K562 (cell line): ENCODE measurements around the gene FMC1.

ENCODE experiments used
- ARID4B ChIP-seq: sonication (generic); formaldehyde crosslinking; IDR thresholded peaks from 2 replicates; pipeline ENCODE4 v1.8.0; 2022; ENCODE audit warnings: mild to moderate bottlenecking, missing genetic modification reagents
- BHLHE40 ChIP-seq: IDR thresholded peaks from 2 replicates; pipeline ENCODE4 v1.6.1; 2011; ENCODE audit warnings: low read length, improper control_type of control experiment
- CEBPZ ChIP-seq: fragments of 150-350 bp; IDR thresholded peaks from 2 replicates; pipeline ENCODE4 v1.6.1; 2014; ENCODE audit warnings: low read depth, mild to moderate bottlenecking, low read length, borderline replicate concordance
- CTCF ChIP-seq, 3 experiments: IDR thresholded peaks in 2 of 3; conservative IDR thresholded peaks in 1 of 3; 2 replicates each; pipeline ENCODE4 v1.5.1; 2011 to 2012; ENCODE audit warnings: low read length in 3 of 3, mild to moderate bottlenecking in 3 of 3, control low read depth in 2 of 3, improper control_type of control experiment in 1 of 3, inconsistent platforms in 1 of 3, low read depth in 1 of 3, mixed read lengths in 1 of 3, moderate library complexity in 1 of 3; ENCODE audit not compliant: insufficient read depth in 2 of 3
- E2F4 ChIP-seq: sonication (generic); formaldehyde crosslinking; IDR thresholded peaks from 2 replicates; pipeline ENCODE4 v1.8.0; 2022; ENCODE audit warnings: mild to moderate bottlenecking, low read depth, missing genetic modification reagents
- FOSL1 ChIP-seq: fragments of 200-800 bp; sonication (Bioruptor generic); conservative IDR thresholded peaks from 2 replicates; pipeline ENCODE4 v1.6.1; 2016; ENCODE audit warnings: missing genetic modification characterization, missing compliant biosample characterization
- NRF1 ChIP-seq, 2 experiments: fragments of 450-650 bp; IDR thresholded peaks in 1 of 2; conservative IDR thresholded peaks in 1 of 2; 2 replicates each; pipeline ENCODE4 v1.6.1; 2014; ENCODE audit warnings: mild to moderate bottlenecking in 2 of 2
- PHF20 ChIP-seq: fragments of 450-650 bp; IDR thresholded peaks from 2 replicates; pipeline ENCODE4 v1.6.1; 2018; ENCODE audit not compliant: partially characterized antibody
- POLR2A ChIP-seq: fragments of 450-650 bp; conservative IDR thresholded peaks from 2 replicates; pipeline ENCODE4 v1.6.1; 2016
- POLR2AphosphoS5 ChIP-seq: IDR thresholded peaks from 2 replicates; pipeline ENCODE4 v1.6.1; 2011; ENCODE audit warnings: mild to moderate bottlenecking, low read depth, low read length, moderate library complexity; ENCODE audit not compliant: control insufficient read depth, insufficient read depth
- SP1 ChIP-seq: sonication (generic); formaldehyde crosslinking; IDR thresholded peaks from 2 replicates; pipeline ENCODE4 v1.8.1; 2022; ENCODE audit warnings: mild to moderate bottlenecking, missing genetic modification reagents
- TBL1XR1 ChIP-seq, 2 experiments: IDR thresholded peaks; 2 replicates each; pipeline ENCODE4 v1.6.1; 2012; ENCODE audit warnings: improper control_type of control experiment in 2 of 2, low read length in 2 of 2, mild to moderate bottlenecking in 1 of 2
- ZBTB43 ChIP-seq: sonication (generic); formaldehyde crosslinking; IDR thresholded peaks from 2 replicates; pipeline ENCODE4 v1.8.0; 2023; ENCODE audit warnings: mild to moderate bottlenecking, missing genetic modification reagents
- ZKSCAN8 ChIP-seq: fragments of 200-800 bp; sonication (Bioruptor generic); IDR thresholded peaks from 2 replicates; pipeline ENCODE4 v1.6.1; 2016; ENCODE audit warnings: missing genetic modification characterization, missing compliant biosample characterization

GRCh38 chr7:139340037-139340807 lies 915 bp upstream of the FMC1 start:
- peak; percentile 93 to 95 (median 93) for TF ChIP-seq CTCF (IDR thresholded peaks at IDR 0.05 in 2 of 3, conservative IDR thresholded peaks at IDR 0.05 in 1 of 3; ENCODE audit: insufficient read depth in 2 of 3, low read depth in 1 of 3, low read length in 3 of 3)
- TF ChIP-seq ZKSCAN8 (CRISPR knock-in tag): peak; percentile 52; the same call in 1 of the 2 replicates
- peak; percentile 97 for TF ChIP-seq PHF20
- TF ChIP-seq E2F4: peak; percentile 86; the same call in 1 of the 2 replicates
- TF ChIP-seq FOSL1 (tag): peak; percentile 72
- TF ChIP-seq BHLHE40: peak; percentile 95
- peak; percentile 100 for TF ChIP-seq NRF1 (conservative IDR thresholded peaks at IDR 0.05 in 1 of 2, IDR thresholded peaks at IDR 0.05 in 1 of 2)
- peak; percentile 45; the same call in 1 of the 2 replicates for TF ChIP-seq POLR2AphosphoS5
- TF ChIP-seq SP1: no peak; the same call in none of the 2 replicates
- TF ChIP-seq TBL1XR1 (IDR thresholded peaks at IDR 0.05; ENCODE audit: low read length in 2 of 2): peak; percentile 30 to 96; a peak in 3 of 4 replicates
- peak; percentile 89 for TF ChIP-seq POLR2A
- peak; percentile 54 for TF ChIP-seq ARID4B (CRISPR knock-in tag)
- TF ChIP-seq ZBTB43 (CRISPR knock-in tag): peak; percentile 55
- no peak for TF ChIP-seq CEBPZ
